Activated CD4-positive, CD25-positive, alpha-beta regulatory T cell treated with anti-CD3 and anti-CD28 coated beads, Interleukin-2, amount 50 U/mL, for 24 hours (primary cell): ENCODE data around the gene SASH3.

ENCODE experiments used
- ATAC-seq, 2 donors: fragments of 150-1000 bp; cut with Tn5 transposase; one replicate each; pipeline ENCODE4 v1.10.0; 2021; ENCODE audit warnings: mild to moderate bottlenecking in 1 of 2, moderate library complexity in 1 of 2

SASH3 gene

GRCh38 chrX:129818123-129818522, 38.4 kb downstream of the SASH3 start:
- no peak for ATAC-seq

DNA sequence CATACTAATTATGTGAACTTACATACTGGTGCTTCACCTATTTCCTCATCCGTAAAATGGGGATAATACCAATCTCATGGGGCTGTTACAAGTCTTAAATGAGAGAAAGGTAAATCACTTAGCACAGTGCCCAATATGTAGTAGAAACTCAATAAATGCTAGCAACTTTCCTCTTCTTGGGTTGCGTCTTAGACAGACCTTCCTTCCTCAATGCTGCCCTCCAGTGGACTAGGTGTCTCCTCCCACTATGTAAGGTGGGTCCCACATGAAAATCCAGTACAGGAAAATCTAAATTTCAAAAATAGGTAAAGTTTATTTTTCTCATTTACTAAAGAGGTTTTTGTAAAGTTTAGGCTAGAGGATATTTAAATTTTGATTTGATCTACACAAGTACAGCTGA, 43.4 kb downstream of the SASH3 start:
- ATAC-seq: peak; percentile 65 to 73

DNA sequence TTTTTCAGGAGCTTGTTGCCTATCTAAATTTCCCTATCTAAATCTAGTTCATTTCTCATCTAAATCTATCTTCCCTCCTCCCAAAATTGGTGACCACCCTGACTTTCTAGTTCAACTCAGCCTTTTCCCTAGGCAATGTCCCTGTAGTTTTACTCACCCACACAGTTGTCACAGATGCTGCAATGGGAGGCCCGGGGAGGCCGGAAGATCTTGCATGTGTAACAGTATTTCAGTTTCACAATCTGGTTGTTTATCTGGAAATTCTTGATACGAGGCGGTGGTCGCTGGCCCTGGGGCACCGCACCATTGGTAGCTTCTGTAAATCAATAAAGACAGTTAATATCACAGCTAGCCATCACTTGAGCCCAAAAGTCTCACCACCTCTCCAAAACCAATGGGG, 43.8 kb downstream of the SASH3 start:
- no peak for ATAC-seq

GRCh38 chrX:129824620-129825019, 44.9 kb downstream of the SASH3 start:
- no peak for ATAC-seq

DNA sequence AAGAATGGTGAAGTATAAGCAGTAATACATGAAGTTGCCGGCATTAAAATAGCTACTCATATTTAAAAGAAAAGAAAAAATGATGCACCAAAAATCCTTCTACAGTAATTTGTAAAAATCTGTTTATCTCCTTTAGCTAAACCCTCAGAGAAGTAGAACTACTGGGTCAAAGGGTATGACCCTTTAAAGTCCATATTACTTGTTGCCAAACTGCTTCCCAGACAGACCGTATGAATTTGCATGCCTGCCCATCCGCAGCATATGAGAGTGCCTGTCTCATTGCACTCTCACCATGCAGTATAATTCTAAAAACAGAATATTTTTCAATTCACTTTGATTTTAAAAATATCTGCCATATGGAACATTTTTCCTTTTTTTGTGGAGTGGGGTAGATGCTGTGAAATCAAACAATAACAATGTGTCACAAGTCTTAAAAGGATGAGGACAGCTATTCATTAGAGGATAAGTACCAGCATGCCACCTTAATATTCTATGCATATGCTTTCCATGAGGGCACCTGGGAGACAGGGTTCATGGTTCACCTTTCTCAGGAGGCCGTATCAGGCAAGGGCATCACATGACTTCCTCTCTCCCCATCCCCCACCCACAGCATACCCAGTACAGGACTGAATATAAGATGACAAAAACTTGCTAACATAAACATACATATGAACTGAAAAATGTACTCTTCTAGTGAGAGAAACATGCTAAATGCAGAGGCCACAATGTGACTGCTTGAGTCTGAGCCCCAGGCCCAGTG, 46.2 kb downstream of the SASH3 start:
- ATAC-seq: no peak

DNA sequence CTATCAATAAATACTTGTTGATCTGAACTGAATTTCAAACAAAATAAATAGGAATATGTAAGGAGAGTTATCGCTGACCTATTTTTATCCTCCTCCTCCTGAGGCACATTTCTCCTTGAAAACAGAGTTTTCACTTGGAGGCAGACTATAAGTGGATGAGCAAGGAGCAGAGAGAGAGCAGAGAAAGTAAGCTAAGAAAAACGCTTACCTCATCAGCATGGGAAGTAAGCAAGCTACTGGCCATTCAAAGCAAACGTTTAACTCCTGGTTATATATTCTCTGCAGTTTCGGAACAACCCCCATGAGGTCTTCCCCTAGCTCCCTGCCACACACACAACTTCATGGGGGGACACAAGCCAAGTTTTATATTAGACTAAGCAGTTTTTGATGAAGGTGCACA, 50.7 kb downstream of the SASH3 start:
- no peak for ATAC-seq

GRCh38 chrX:129831091-129831885, 51.5 kb downstream of the SASH3 start:
- ATAC-seq: no peak

DNA sequence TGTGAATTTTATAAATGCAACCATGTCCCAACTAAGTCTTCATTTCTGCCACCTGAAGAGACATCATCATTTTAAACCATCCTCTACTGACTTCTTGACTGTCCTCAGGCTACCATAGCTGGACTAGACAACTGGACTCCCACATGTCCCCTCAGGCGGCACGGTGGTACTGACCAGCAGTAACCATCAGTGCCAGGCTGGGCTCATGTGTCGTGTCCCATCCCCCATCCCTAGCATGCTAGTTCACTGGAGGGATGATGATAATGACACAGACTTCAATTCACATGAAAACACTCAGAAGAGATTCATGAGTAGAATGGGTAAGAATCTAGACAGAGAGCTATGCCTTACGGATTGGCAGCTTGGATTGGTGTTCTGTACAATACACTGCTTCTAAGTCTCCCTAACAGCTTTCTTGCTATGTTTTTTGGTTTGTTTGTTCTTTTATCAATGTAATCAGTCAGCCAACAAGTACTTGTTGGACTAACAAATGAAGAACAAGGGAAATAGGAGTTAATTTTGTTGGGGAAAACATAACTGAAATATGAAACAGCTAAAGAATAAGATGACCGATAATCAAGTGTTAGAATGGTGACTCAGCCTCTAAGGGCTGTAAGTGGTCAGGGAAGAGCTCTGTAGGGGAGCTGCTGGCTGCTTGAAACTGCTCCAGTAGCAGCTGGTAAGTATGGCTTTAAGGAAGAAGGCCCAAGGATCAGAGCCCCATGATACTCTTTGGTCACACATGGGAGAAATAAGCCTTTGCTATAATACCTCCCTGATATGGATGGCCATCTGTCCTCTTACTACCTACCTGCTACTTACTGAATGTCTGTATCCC, 53.6 kb downstream of the SASH3 start:
- no peak for ATAC-seq

DNA sequence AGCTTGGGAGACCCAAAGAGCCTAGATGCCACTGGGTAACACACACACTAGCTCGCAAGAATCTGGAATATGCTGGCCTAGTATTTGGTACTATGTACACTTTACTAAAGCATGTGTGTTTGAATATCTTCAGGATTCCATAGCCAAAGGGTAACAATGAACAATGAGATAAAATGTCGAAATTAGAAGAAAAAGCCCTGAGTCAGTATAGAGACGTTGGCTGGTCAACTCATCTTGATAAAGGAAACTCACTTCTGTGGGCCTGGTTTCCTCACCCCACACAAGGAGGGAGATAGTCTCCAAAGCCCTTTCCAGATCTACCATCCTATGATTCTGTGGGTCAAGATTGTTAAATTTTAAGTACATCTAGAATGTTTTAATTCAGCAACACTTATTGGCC, 57.1 kb downstream of the SASH3 start:
- no peak for ATAC-seq

DNA sequence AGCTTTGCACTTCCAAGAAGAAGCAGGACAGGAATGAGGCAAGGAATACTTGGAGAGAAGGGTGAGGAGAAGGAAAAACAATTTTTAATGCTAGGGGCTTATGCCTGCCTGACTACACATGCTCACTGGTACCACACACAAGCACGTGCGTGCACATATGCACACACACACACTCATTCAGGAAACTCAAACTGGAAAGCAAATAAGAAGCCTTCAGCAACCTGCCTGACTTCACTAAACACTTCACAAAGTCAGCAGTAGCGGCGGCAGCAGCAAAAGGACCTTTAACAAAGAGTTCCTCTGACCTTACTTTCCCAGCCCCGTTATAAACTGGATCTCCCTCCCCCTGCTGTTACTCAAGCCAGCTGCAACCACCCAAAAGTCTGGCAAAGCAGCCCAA, 60.6 kb downstream of the SASH3 start:
- ATAC-seq: no peak

GRCh38 chrX:129842510-129843208, 62.9 kb downstream of the SASH3 start:
- no peak for ATAC-seq

DNA sequence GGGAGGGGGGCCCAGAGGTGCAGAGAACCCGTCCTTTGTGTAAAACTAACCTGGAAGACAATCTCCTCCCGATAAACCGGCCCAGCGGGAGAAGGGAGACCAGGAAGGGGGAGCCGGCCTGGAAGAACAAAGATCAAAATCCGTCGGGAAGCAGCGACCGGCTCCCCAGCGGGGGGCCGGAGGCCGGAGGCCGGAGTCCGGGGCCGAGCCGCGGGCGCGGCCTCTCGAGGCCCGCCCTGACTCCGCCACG, 63.4 kb downstream of the SASH3 start:
- no peak for ATAC-seq

DNA sequence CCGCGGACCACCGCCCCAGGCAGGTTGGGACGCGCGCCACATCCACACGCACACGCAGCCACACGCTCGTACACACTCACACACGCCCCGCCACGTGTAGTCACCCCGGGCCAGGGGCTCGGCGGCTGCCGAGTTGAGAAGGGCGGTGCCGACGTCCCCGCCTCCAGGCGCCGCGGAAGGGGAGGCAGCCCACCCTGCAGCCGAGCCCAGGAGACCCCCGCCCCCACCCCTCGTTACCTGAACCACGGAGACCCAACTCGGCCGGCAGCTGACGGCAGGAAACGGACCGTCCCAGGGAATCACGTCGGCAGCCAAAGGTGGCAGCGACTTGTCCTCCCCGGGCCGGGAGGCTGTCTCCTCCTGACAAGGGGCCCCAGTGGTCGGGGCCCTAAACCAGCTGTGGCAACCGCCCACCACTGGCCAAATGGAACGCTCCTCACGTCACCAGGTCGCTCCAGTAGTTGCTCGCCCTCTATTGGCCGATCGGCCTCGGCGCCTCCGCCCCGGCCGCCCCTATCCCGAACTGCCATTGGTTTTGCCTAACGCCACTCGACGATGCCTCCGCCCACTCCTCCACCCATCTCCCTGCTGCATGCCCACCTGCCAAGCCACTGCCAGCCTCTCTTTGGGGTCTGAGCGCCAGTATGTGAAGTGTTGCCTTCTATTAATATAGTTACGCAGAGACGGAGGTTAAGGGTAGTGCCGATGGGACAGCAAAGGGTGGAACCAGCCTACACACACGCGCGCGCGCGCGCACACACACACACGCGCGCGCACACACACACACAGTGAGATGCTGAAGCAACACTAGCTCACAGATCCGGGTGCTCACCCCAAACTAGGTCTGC, 63.9 kb downstream of the SASH3 start, which contains the start of gene ZDHHC9:
Gene ZDHHC9 (minus strand): TSS at position 428 of the 848 bp plus-strand sequence. CDS start 1,941 bp downstream, outside the sequence.
- peak; percentile 97 to 99 for ATAC-seq
